Hepatocyte (in vitro differentiated cells): ENCODE results near the gene SERPINA6.

Experiments used
- CTCF ChIP-seq: fragments of 200-600 bp; sonication (generic); IDR thresholded peaks from 2 replicates; pipeline ENCODE4 v1.5.1; 2016; ENCODE audit warnings: antibody characterized with exemption, mild to moderate bottlenecking; ENCODE audit not compliant: poor library complexity
- EZH2 ChIP-seq: fragments of 200-600 bp; sonication (generic); IDR thresholded peaks from 2 replicates; pipeline ENCODE4 v1.6.1; 2016; ENCODE audit warnings: antibody characterized with exemption, mild to moderate bottlenecking, borderline replicate concordance

DNA sequence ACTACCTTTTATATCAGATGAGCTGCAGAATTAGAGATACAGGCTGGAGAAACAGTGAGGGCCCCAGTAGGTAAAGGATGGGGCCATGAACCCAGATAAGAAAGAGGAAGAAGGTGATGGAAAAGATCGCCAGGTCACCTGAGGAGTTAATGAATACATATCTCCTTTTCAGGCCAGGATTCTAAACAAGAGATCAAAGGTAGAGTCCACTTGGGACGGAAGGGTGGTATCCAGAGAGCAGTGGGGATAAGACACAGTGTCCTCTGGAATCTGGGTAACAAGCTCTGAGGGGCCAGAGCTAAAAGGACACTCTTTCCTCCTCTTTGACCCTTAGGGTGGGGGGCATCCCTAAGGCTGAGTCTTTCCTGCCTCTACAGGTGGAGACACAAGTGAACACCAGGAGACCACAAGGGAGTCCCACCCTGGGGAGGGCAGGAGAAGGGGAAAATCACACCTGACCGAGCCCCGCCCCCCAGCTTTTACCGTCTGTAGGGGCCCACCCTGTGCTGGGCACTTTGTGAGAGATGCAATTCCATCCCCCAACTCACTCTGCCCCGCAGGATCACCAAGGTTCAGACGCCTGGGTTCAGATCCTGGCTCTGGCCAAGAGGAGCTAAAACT lies 37.9 kb upstream of the SERPINA6 start:
- TF ChIP-seq CTCF (no peak), EZH2 (no peak)
